Measurements from ENCODE around the gene BRINP2.
A peak's percentile ranks its signal among the peaks of the same experiment; 100 is the strongest.

The BRINP2 gene

DNA sequence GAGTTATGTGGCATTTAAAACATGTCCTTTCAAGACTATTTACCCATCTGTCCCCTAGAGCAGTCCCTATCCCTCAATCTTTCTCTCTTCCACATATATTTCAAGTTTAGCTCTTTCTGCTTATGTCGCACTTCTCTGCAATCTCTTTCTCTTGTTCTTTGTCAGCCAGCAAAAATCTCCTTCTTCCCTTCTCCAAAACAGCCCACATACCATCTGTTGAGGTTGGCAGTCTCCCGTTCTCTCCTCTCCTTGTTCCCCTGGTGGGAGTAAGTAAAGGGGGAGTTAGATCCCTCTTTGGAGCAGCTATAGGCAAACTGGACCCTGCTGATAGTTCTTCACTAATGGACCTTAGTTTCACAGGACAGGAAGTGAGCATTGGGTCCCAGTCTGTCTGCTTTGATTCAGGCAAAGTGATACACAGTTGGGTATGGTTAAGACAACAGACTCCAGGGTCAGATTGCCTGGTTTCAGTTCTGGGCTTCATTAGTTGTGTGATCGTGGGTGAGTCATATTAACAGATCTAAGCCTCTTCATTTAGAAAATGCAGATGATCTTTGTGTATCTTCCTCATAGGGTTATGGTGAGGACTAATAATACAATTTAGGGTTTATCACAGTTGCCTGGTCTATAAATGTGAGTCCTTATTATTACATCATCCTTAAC is 19.7 kb downstream of the BRINP2 start:
- DNase-seq (ENCODE audit: low read depth): no peak
- TF ChIP-seq, protein P1, sequence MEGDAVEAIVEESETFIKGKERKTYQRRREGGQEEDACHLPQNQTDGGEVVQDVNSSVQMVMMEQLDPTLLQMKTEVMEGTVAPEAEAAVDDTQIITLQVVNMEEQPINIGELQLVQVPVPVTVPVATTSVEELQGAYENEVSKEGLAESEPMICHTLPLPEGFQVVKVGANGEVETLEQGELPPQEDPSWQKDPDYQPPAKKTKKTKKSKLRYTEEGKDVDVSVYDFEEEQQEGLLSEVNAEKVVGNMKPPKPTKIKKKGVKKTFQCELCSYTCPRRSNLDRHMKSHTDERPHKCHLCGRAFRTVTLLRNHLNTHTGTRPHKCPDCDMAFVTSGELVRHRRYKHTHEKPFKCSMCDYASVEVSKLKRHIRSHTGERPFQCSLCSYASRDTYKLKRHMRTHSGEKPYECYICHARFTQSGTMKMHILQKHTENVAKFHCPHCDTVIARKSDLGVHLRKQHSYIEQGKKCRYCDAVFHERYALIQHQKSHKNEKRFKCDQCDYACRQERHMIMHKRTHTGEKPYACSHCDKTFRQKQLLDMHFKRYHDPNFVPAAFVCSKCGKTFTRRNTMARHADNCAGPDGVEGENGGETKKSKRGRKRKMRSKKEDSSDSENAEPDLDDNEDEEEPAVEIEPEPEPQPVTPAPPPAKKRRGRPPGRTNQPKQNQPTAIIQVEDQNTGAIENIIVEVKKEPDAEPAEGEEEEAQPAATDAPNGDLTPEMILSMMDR (IDR thresholded peaks at IDR 0.05; ENCODE audit: low read length, missing control alignments): no peak
- no peak overlapping the region for H3K4me3 ChIP-seq (replicated peaks; ENCODE audit: low read depth, low read length)

DNA sequence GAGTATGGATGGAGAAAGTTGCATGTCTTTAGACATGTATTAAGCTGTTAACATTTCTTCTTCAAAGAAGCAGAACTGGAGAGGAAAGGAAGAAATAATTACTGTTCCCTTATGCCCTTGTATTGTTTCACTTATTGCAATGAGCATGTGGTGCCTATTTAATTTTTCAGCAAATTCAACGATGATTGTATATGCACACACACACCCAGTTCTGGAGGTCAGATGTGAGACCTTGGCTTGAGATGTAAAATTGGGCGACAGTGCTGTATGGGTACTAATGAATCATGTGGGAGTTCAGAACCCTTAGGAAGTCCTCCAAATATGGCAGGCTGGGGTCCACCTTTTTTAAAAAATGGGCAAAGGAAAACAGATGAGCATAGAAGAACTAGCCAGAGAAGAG is 27.5 kb downstream of the BRINP2 start:
- no peak overlapping the region for H3K4me3 ChIP-seq (replicated peaks; ENCODE audit: low read depth, low read length)
- TF ChIP-seq, protein P1 (IDR thresholded peaks at IDR 0.05; ENCODE audit: low read length, missing control alignments): no peak
- DNase-seq (ENCODE audit: low read depth): no peak

DNA sequence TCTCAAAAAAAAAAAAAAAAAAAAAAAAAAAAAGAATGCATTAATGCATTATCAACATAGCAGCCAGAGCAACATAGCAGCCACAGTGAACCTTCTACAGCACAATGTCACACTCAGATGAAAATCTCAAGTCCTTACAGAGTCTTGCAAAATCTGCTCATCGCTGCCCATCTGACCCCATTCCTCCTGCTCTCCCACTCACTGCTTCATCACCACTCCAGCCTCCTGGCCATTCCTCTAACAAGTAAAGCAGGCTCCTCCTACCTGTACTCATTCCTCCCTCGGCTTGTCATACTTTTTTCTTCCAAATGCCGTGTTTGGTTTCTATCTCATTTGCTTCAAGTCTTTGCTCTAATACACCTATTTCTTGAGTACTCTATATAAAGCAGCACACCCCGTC is 29.5 kb downstream of the BRINP2 start:
- TF ChIP-seq, protein P1 (IDR thresholded peaks at IDR 0.05; ENCODE audit: low read length, missing control alignments): no peak
- no peak overlapping the region for H3K4me3 ChIP-seq (replicated peaks; ENCODE audit: low read depth, low read length)
- peak; percentile 6 for DNase-seq (ENCODE audit: low read depth)

DNA sequence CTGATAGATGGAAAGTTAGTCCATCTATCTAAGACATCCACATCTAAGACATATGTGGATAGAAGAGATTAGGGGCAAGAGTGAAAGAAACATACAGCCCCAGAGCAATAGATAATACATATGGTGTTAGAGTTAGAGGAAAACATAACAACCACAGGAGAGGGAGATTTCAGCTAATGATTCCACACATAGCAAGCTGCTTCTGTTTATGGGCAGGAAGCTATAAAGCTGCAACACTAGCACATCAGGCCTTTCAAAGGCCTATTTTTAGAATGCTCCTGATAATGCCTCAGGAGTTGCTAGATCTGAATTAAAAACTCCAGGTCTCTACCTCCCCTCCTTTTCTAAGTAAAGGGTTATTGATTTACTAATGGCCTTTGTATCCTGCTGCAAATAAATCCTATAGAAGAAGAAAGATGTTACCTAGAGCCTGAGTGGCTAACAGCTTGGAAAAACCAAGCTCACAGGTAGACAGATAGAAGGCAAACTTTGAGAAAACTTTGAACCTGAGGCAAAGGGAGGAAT is 36.1 kb downstream of the BRINP2 start:
- H3K4me3 ChIP-seq (replicated peaks; ENCODE audit: low read depth, low read length): no peak overlapping the region
- DNase-seq (ENCODE audit: low read depth): no peak
- TF ChIP-seq, protein P1 (IDR thresholded peaks at IDR 0.05; ENCODE audit: low read length, missing control alignments): no peak

DNA sequence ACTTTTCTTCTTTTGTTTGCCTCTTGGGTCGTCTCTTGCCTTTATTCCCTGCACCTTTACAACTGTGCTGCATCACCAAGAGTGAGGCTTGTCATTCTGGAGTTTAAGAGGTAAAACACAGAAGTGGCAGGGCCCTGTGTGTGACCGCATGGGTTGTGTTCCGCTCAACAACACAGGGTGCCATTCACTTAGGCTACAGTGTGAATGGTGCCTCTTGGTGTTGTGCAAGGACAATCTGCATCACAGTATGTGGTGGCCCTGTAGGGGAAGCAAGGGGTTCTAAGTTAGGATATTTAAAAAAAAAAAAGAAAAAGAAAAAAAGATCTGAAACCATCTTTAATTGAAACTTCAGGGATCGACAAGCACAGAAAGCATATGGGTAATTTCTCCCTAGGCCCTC is 38.2 kb downstream of the BRINP2 start:
- TF ChIP-seq, protein P1 (IDR thresholded peaks at IDR 0.05; ENCODE audit: low read length, missing control alignments): no peak
- H3K4me3 ChIP-seq (replicated peaks; ENCODE audit: low read depth, low read length): no peak overlapping the region
- no peak for DNase-seq (ENCODE audit: low read depth)

DNA sequence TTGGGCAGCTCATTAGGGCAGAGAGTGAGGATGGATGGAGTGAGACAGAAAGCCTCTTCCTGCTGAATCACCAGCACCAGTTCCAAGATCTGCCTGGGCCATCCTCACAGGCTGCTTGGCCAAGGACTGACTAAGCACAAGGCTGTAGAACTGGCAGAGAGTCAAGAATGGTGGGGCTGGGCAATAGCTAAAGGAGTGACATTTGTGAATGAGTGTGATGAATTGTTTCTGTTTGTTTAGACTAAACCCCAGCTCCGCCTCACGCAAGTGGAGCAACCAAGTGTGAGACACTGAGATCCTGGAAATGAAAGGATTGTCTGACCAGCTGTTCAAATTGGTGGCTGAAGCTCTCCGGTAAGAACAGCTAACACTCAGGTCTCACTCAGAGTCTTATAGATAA is 38.6 kb downstream of the BRINP2 start:
- H3K4me3 ChIP-seq (replicated peaks; ENCODE audit: low read depth, low read length): no peak overlapping the region
- DNase-seq (ENCODE audit: low read depth): peak; percentile 99
- TF ChIP-seq, protein P1 (IDR thresholded peaks at IDR 0.05; ENCODE audit: low read length, missing control alignments): no peak

DNA sequence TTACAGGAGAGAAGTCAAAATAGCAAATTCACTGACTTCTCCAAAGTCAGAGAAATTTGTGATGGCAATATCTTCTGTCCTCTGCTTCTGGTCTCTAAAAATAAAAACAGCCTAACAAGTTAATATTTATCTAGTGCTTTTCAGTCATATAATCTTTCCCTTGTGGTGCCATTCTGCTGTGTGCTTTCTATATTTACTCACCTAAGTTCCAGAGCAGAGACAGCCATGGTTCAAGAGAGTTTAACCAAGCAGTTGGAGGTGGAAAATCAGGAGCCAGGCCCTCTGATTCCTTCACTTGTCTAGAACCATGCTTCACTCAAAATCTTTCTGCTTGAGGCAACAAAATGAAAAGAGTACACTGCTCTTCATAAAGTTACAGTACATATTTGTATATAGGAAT is 39.3 kb downstream of the BRINP2 start:
- DNase-seq (ENCODE audit: low read depth): no peak
- TF ChIP-seq, protein P1 (IDR thresholded peaks at IDR 0.05; ENCODE audit: low read length, missing control alignments): no peak
- no peak overlapping the region for H3K4me3 ChIP-seq (replicated peaks; ENCODE audit: low read depth, low read length)

Data from fibroblast of pulmonary artery (primary cell).